COLO668 (cell line): ENCODE data around the gene CPTP.
A peak's percentile ranks its signal among the peaks of the same experiment; 100 is the strongest.

Source experiments
- DNase-seq: peaks from one replicate; lab custom pipeline; 2025; ENCODE audit not compliant: unreplicated experiment; lab: John Stamatoyannopoulos, UW

Gene CPTP

DNA sequence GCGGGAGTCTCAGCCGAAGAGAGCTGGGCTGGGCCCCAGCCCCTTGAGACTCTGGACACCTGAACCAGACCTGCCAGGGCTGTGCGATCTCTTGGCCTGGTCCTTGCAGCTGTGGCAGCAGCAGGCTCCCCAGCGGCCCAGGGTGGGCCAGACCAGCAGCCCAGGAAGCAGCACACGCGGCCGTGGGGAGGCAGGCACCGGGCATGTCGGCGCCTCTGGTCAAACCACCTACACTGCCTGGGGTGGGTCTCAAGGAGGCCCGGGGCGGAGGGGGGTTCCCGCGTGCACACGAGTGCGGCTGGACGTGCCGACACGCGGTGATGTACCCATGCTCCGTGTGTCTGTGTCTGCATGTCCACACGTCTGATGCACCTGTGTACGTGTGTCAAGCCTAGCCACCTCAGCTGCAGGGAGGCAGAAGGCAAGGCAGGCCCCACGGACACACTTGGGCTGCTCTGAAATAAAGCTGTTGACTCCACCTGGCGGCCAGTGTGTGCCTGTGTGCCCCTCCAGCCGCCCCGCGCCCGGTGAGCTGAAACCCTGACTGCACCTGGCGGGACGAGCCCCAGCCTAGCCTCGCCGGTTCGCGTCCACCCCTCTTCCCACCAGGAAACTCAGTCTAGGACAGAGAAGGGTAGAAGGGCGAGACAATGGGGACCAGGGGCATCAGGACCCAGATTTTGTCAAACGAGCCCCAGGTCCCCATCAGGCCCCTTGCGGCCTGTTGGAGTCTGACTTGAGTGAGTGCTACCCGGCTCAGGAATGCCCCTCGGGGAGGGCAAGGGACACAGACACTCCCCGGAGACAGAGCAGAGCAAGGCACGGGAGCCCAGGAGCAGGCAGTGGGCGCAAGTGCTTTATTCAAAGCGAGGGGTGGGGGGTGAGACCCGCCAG is 32.8 kb upstream of the CPTP start:
- DNase-seq = peak; percentile 98

DNA sequence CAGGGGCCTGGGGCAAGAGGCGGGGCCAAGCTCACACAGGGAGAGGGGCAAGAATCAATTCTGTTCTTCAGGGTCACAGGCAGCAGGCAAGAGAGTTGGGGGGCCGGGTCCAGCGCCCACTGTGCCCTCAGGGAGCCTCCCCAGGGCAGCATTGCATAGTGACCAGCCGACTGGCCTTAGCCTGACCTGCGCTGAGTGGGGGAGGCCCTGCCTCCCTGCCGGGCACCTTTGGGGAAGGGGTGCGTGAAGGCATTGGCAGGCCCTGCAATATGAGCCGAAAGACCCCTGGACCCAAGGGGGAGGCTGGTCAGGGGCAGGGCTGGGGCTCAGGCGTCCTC is 32.2 kb upstream of the CPTP start:
- no peak for DNase-seq

DNA sequence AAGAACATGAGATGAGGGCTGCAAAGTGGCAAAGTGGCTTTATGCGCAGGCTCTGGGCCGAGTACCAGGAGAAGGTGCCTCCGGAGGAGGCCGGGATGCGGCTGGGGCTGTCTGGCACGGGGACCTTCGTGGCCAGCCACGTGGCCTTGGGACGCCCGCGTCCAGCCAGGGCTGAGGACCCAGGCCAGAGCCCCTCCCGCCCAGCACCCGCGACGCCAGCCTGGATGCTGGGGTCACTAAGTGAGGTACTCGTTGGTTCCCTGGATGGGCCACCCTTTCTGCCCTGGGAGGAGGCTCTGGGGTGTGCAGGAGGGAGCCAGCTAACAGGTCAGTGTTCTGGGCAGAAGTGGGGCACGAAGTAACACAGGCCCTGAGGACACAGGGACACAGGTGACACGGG is 31.8 kb upstream of the CPTP start:
- DNase-seq = no peak

DNA sequence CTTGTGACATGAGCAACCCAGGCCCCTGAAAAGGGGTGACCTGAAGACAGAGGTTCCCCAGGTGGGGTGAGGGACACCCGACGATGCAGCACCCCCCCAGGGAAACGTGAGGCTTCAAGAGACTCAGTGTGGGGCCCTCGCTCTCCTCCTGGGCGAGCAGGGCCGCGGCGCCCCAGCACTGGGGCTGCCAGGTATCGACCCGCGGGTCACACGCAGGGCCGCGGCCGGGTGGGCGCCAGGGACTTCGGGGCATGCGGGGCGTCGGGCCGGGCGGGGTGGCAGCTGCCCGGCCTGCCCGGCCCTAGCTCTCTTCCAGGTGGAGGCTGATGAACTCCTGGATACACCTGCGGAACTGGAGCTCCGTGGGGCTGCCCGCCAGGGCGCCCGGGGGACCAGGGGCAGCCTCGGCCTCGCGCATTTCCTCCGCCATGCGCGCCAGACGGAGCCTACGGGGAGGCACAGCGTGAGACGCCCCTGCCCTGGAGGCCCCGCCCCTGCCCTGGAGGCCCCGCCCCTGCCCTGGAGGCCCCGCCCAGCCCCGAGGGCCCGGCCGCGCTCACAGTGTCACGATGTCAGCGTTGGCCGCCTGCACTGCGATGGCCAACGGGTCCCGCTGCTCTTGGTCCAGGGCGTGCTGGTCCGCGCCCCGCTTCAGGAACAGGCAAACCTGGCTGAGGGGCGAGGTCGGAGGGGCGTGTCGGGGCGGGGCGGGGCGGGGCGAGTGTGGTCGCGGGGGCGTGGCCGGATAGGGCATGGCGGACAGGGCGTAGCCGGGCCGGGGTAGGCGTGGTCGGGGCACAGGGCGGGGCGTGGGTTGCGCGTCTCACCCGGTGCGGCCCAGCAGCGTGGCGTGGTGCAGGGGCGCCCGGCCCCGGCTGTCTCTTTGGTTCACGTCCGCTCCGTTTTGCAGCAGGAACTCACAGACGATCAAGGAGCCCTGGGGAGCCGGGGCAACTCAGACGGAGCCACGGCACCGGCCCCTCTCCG is 31.0 kb upstream of the CPTP start:
- no peak for DNase-seq

DNA sequence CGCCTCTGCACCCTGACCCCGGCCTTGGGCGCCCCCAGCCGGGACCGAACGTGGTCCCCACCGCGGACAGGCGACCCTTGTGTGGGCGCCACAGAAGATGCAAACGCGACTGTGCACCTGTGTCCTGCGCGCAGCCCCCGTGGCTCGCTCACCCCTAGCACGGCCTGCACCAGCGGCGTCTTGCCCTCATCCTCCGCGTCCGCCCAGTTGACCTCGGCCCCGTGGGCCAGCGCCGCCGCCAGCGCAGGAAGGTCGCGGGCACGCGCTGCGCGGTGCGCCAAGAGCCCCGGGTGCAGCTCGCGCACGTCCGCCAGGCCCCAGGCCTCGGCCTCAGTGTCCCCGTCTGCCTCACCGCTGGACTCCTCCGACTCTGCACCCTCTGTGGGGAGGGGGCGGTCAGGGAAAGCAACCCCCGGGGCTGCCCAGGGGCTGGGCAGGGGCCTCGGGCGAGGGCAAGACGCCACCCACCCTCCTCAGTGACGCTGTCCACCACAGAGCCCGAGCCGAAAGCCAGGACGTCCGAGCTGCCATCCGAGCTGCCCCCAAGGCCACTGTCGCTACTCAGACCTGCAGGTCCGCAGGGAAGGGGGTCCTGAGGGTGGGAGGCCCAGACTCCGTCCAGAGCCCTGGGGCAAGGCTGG is 30.2 kb upstream of the CPTP start:
- DNase-seq = no peak

DNA sequence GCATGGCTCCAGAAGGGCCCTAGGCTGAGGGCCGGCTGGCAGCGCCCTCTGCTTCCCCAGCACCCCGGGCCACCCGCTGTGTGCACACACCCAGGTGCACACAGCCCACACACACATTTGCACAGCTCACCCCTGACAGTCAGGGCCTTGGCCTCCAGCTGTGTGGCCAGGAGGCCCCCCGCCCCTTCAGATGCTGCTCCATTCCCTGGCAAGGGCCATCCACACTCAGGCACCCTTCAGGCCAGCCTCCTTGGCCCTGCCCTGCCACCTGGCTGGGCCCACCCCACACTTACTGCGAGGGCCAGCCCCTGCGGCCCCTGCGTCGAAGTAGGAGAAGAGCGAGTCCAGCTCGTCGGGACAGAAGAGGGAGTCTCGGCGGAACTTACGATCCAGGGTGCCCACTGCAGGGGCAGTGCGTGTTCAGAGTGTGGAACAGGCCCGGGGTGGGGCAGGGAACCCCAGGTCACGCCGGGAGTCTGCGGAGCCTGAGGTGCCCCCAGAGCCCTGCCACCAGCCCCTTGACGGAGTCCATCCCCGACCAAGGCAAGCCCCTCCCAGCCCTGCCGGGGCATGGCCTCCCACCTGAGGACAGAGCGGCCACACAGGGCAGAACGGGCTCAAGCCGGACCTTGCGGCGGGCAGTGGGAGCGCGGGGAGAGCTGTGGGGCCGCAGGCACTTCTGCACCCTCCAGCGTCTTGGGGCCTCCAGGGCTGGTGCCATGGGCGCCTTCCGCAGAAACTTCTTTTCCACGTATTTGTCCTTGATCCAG is 29.3 kb upstream of the CPTP start:
- peak; percentile 45 for DNase-seq

DNA sequence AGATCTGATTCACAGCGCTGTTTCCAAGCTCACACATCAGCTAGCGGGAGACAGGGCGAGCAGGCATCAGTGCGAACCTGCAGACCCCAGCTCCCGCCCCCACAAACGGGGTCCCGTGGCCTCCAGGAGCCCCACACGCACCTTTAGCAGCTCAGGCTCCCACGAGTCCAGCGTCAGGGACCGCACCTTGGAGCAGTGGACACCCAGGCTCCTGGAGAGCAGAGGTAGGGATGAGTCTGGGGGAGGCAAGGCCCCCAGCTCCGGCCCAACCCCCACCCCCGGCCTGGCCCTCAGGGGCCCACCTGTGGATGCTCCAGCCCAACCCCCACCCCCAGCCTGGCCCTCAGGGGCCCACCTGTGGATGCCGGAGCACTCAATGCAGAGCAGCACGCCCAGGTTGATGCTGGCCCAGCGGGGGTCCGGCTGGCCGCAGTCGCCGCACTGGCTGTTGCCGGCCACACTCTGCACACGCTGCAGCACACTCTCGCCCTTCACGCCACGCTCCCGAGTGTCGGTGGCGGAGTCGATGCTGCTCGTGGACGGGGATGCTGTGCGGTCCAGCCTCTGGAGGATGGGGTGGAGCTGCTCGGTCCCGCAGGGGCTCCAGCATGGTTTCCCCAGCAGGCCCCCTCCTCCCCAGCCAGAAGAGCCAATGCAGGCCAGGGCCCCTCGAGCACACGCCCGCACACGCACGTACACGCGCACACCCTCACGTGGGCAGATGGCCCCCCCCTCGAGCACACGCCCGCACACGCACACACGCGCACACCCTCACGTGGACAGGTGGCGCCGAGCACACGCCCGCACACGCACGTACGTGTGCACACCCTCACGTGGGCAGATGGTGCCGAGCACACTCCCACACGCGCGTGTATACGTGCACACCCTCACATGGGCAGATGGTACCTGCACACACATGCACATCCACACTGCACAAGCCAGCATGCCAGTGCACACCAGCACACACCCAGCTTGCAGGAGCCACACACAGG is 28.2 kb upstream of the CPTP start:
- no peak for DNase-seq

DNA sequence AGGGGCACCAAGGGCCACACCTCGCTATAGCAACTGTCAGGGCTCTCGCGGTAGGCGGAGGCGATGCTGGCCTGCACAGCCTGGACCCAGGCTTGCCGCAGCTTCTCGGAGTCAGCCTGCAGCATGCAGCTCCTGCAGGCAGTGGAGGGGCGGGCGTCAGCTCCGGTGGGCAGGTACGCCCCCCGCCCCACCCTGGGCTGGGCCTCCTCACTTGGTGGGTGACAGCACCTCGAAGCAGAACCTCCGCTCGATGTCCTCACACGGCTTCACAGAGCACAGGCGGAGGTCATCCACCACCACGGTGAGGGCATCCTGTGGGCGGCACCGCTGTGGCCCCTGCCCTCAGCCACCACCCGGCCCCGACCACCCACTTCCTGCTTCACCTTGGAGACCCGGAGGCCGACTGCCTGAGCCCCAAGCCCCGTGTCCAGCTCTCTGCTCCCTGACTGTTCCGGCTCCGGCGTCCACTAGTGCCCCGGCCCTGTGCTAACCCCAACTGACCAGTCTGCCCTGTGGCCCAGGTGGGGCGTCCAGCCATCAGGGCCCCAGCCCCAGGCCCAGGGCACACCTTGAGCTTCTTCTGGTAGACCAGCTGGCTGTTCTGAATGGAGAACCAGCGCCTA is 26.7 kb upstream of the CPTP start:
- no peak for DNase-seq

DNA sequence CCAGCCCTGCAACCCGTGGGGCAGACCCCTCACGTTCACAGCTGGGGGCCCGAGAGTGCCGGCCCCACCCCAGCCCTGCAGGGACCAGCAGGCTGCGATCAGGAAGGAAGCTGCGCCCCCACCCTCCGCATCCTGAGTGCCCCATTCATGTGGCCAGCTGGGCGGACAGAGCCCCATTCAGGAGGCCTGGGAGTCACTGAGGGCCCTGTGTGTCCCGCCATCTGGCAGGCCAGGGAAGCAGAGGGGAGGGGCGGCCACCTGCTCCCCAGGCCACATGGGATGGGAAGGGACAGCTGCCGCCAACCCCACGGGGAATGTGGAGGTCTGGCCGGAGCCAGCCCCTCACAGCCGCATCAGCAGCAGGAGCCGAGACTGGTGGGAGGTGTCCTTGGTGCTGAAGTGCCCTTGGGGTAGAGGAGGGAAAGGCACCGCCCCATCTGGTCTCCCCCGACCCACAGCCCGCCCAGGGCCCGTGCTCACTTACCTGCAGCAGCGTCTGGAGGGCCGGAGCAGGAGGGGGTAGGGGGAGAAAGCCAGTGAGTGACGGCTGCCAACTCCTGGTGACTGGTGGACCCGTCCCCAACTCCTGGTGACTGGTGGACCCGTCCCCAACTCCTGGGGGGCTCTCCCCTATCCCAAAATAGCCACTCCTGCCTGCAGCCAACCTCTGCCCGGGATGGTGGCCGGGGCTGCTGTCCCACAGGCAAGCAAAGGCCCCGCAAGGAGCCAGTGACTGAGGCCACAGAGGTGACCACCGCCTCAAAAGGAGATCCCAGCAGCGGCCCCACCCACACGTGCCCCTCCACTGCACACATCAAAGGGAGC is 25.5 kb upstream of the CPTP start:
- peak; percentile 96 for DNase-seq

DNA sequence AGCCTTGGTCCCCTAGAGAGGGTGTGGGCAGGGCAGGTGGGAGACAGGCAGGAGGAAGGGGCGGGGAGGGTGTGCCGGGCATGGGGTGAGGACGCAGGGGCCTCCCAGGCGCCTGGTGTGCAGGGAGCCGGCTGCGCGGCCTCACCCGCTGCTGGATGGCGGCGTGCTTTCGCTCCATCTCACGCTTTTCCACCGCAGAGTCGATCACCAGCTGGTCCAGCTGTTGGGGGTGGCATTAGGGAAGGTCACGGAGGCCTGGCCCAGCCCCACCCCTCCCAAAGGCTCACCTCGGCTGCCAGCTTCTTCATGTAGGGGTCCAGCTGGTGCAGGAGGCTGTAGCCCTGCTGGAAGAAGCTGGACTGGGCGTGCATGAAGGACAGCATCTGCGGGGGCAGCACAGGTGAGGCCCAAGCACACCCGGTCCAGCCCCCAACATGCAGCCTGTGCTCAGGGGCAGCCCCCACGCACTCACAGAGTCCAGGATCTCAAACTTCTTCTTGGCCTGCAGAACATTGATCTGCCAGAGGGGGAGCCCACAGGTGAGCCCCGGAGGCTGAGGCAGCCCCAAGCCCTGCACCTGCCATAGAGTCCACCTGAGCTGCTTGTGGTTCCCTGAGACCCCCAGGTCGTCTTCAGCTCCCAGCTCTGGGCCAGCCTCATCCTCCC is 24.8 kb upstream of the CPTP start:
- DNase-seq = peak; percentile 90

DNA sequence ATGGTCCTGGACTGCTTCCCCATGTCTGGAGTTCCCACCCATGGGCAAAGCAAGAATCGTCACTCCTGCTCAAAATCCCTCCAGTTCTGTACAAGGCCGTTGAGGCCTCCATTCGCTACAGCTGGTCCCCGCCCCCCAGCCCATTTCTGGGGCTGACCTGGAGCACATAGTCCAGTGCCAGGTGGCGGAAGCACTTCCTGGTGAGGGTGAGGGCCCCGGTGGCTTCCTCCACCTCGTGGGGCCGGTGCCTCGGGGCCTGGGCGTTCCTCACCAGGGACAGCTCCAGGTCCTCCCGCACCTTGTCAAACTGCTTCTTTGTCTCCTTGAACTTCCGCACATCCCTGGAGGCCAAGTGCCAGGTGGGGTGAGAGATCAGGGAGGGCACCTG is 24.3 kb upstream of the CPTP start:
- DNase-seq = peak; percentile 95

DNA sequence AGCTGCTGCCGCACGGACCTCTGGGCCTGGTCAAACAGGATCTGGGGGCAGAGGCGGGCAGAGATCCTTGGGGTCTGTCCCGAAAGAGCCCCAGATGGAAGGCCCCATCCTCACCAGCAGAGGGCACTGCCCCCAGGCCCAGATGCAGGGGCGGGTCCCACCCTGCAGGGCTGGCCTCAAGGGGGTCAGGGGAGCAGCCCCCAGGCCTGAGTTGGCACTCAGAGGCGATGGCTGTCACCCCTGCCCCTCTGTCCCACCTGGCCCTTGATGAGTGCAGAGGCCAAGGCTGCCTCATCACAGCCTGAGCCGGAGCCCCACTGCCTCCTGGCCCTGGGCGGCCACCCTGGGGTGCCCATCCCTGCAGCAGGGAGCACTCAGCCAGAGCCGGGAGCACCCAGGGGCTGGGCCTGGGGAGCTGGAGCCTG is 22.6 kb upstream of the CPTP start:
- no peak for DNase-seq

DNA sequence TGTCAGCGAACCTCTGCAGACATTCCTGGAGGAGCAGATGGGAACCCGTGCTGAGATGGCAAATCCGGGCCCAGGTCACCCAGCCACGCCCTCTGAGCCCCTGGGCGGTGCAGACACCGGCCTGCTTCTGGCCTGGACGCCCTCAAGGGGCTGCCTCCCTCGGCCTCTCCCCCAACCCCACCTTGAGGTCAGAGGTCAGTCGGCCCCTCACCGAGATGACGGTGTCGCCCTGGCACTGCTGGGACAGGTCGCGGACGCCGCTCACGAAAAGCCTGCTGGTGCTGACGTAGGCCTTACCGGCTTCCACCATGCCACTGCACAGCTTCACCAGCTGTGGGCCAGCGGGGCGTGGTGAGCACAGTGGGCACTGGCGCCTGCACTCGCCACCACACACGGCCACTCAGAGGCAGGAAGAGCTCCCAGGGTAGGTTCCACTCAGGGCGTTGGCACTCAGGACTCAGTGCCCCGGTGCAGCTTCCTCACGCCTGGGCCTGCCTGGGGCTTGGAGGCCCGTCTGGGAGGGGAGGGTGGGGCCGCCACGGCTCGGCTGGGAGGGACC is 21.6 kb upstream of the CPTP start:
- DNase-seq = peak; percentile 66

DNA sequence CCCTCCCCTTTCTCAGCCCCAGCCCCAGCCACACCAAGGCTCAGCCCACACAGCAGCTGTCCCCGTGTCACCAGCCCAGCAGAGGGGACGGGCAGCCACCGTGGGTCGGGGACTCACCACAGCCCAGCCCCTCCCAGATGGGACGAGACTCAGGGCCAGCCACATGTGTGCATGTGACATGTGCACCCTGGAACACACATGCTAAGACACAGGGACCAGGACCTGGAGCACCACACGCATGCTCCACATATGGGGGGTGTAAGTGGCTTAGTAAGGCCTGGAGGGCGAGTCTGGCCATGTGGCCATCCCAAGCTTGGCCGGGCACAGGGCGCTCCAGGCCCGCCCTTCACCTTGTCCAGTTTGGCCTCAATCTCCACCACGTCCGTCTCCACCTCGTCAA is 20.9 kb upstream of the CPTP start:
- DNase-seq = no peak

DNA sequence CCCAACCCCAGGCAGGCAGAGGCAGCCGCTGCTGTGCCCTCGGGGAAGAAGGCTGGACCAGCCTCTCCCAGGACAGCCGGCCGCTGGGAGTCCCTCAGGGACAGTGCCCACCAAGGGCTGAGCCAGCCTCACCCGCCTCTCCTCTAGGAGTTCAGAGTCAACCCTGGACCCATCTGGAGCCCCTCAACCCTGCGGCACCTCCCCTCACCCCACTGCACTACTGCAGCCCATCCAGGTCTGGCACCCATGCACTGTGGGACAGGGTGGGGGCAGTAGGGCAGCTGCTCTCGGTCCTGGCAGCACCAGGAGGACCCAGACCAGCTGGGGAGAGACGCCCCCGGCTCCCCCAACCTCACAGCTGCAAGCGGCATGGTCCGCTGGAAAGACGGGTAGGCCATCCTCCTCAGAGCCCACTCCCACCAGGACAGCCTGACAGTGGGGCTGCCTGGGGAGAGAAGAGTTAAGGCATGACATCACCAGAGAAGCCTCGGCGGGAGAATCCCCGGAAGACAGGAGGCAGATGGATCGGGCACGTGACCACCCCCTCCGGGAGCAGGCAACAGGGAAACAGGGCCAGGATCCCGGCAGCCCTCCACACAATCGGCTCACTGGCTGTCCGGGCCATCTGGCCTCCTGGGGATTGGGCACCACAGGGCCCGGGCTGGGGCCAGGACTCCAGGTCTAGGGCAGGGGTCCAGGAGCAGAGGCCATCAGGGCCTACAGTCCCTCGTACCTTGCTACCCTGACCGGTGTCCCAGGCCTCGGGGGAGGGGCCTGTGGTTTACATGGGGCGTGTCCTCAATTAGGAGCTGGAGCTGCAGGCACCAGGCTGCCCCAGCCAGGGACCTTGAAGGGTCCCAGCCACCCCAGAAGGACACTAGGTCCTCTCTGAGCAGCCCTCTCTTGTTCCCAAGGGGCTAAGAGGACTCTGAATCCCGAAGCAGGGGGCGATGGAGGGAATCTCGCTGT is 20.0 kb upstream of the CPTP start:
- peak; percentile 97 for DNase-seq
